OCI-LY3 (cell line): ENCODE measurements around the gene LRRC4C.

Experiments
- H2AFZ ChIP-seq: fragments of 200-600, 300-600 bp; shearing (Covaris generic); 2 replicates; pipeline ENCODE4 v1.6.0; 2014; ENCODE audit warnings: antibody characterized with exemption, low read depth, low read length
- H3K27ac ChIP-seq: fragments of 200-600, 300-600 bp; sonication (generic); 2 replicates; pipeline ENCODE4 v1.5.1; 2014; ENCODE audit warnings: mild to moderate bottlenecking, low read length, moderate library complexity, mixed read lengths
- H3K27me3 ChIP-seq: fragments of 200-600, 300-600 bp; sonication (generic); 2 replicates; pipeline ENCODE4 v1.6.1; 2014; ENCODE audit warnings: low read depth, low read length, mixed read lengths
- H3K36me3 ChIP-seq: fragments of 200-600, 300-600 bp; sonication (generic); replicated peaks from 2 replicates; pipeline ENCODE3; 2014; ENCODE audit warnings: low read depth, low read length, mixed read lengths
- H3K4me1 ChIP-seq: fragments of 300-600, 200-600 bp; sonication (generic); 2 replicates; pipeline ENCODE4 v1.6.1; 2014; ENCODE audit warnings: low read length, mixed read lengths
- H3K4me2 ChIP-seq: fragments of 200-600, 300-600 bp; sonication (generic); 2 replicates; pipeline ENCODE4 v1.6.1; 2014; ENCODE audit warnings: low read length, mixed read lengths
- H3K4me3 ChIP-seq: fragments of 300-600, 200-600 bp; sonication (generic); 2 replicates; pipeline ENCODE4 v1.5.1; 2014; ENCODE audit warnings: antibody characterized with exemption, mild to moderate bottlenecking, low read length, moderate library complexity
- H3K79me2 ChIP-seq: fragments of 300-600, 200-600 bp; shearing (Covaris generic); 2 replicates; pipeline ENCODE4 v1.6.1; 2014; ENCODE audit warnings: mild to moderate bottlenecking, low read length, mixed read lengths
- H3K9ac ChIP-seq: fragments of 300-600, 200-600 bp; shearing (Covaris generic); 2 replicates; pipeline ENCODE4 v1.6.0; 2014; ENCODE audit warnings: mild to moderate bottlenecking, low read length, moderate library complexity
- H3K9me3 ChIP-seq: fragments of 200-600, 300-600 bp; shearing (Covaris generic); 2 replicates; pipeline ENCODE4 v1.6.1; 2014; ENCODE audit warnings: low read length, mixed read lengths; ENCODE audit not compliant: insufficient read depth
- H4K20me1 ChIP-seq: fragments of 200-600, 300-600 bp; sonication (generic); 2 replicates; pipeline ENCODE4 v1.6.1; 2016; ENCODE audit warnings: low read length, mixed read lengths; ENCODE audit not compliant: insufficient read depth
- EZH2phosphoT487 ChIP-seq: fragments of 200-600 bp; shearing (Covaris generic); IDR thresholded peaks from 2 replicates; pipeline ENCODE4 v1.6.1; 2018; ENCODE audit warnings: antibody characterized with exemption, mixed run types, low read depth
- TF ChIP-seq, protein P1 (sequence below): fragments of 200-600, 300-600 bp; sonication (generic); IDR thresholded peaks from 2 replicates; pipeline ENCODE4 v1.5.1; 2014; ENCODE audit warnings: antibody characterized with exemption, low read length, low read depth

LRRC4C gene

GRCh38 chr11:41282395-41282794 is 177.1 kb downstream of the LRRC4C start:
- Histone ChIP-seq H3K36me3 (no peaks in the 10 kb centered on the region), H2AFZ (no peak overlapping the region), H3K27me3 (no peaks in the 10 kb centered on the region), H3K4me3 (no peak overlapping the region), H3K79me2 (no peaks in the 10 kb centered on the region), H3K9ac (no peak overlapping the region), H3K9me3 (no peaks in the 10 kb centered on the region), H3K4me2 (no peak overlapping the region), H3K27ac (no peak overlapping the region), H3K4me1 (no peaks in the 10 kb centered on the region), H4K20me1 (no peaks in the 10 kb centered on the region)
- TF ChIP-seq EZH2phosphoT487 = no peak
- TF ChIP-seq, protein P1, sequence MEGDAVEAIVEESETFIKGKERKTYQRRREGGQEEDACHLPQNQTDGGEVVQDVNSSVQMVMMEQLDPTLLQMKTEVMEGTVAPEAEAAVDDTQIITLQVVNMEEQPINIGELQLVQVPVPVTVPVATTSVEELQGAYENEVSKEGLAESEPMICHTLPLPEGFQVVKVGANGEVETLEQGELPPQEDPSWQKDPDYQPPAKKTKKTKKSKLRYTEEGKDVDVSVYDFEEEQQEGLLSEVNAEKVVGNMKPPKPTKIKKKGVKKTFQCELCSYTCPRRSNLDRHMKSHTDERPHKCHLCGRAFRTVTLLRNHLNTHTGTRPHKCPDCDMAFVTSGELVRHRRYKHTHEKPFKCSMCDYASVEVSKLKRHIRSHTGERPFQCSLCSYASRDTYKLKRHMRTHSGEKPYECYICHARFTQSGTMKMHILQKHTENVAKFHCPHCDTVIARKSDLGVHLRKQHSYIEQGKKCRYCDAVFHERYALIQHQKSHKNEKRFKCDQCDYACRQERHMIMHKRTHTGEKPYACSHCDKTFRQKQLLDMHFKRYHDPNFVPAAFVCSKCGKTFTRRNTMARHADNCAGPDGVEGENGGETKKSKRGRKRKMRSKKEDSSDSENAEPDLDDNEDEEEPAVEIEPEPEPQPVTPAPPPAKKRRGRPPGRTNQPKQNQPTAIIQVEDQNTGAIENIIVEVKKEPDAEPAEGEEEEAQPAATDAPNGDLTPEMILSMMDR = no peak

DNA sequence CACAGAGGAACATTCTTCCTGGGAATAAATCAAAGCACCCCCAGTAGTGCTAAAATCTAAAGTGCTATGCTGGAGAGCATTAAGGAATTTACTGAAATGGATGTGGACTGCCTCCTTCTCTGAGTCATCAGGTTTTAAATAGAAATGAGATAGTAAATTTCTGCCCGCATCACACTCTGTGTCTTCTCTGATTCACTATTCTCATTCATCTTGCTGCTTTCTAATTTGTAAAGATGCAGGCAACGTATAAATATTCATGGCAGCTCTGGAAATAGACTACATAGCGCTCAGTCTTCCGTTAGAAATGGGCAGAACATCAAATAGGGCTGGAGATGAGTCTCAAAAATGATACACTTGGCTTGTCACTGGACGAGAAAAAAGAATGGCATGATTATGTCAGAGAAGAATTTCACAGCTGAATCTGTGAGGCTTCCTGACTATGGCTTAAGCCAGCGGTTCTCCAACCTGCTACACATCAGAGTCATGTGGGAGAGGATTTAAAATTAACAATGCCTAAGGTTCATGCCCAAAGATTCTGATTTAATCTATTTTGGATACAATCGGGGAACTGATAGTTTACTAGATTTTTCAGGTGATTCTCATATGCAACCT is 178.2 kb downstream of the LRRC4C start:
- no peaks in the 10 kb centered on the region for H3K36me3 ChIP-seq
- TF ChIP-seq, protein P1 = no peak
- no peak for TF ChIP-seq EZH2phosphoT487
- no peak overlapping the region for H2AFZ ChIP-seq
- no peak overlapping the region for H3K9ac ChIP-seq
- no peaks in the 10 kb centered on the region for H3K27me3 ChIP-seq
- no peak overlapping the region for H3K27ac ChIP-seq
- no peaks in the 10 kb centered on the region for H3K79me2 ChIP-seq
- H3K4me1 ChIP-seq = no peaks in the 10 kb centered on the region
- no peaks in the 10 kb centered on the region for H3K9me3 ChIP-seq
- H4K20me1 ChIP-seq = no peaks in the 10 kb centered on the region
- no peak overlapping the region for H3K4me3 ChIP-seq
- H3K4me2 ChIP-seq = no peak overlapping the region

DNA sequence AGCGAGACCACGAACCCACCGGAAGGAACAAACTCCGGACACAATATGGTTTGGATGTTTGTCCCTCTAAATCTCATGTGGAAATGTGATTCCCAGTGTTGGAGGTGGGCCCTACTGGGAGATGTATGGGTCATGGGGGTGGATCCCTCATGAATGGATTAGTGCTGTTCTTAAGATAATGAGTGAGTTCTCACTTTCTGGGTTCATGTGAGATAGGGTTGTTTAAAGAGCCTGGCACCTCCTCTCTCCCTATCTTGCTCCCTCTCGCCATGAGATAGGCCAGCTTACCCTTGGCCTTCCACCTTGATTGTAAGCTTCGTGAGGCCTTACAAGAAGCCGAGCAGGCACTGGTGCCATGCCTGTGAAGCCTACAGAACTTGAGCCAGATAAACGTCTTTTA is 184.6 kb downstream of the LRRC4C start:
- Histone ChIP-seq H3K79me2 (no peaks in the 10 kb centered on the region), H3K4me1 (no peaks in the 10 kb centered on the region), H3K4me2 (no peak overlapping the region), H4K20me1 (no peaks in the 10 kb centered on the region), H3K27me3 (no peaks in the 10 kb centered on the region), H3K9ac (no peak overlapping the region), H3K9me3 (no peaks in the 10 kb centered on the region), H3K4me3 (no peak overlapping the region), H3K36me3 (no peaks in the 10 kb centered on the region), H3K27ac (no peak overlapping the region), H2AFZ (no peak overlapping the region)
- TF ChIP-seq, protein P1 = no peak
- TF ChIP-seq EZH2phosphoT487 = no peak

GRCh38 chr11:41273908-41274307 is 185.5 kb downstream of the LRRC4C start:
- no peaks in the 10 kb centered on the region for H4K20me1 ChIP-seq
- no peaks in the 10 kb centered on the region for H3K79me2 ChIP-seq
- H3K27ac ChIP-seq = no peak overlapping the region
- TF ChIP-seq, protein P1 = no peak
- TF ChIP-seq EZH2phosphoT487 = no peak
- H3K4me3 ChIP-seq = no peak overlapping the region
- H3K27me3 ChIP-seq = no peaks in the 10 kb centered on the region
- no peak overlapping the region for H3K9ac ChIP-seq
- H3K9me3 ChIP-seq = no peaks in the 10 kb centered on the region
- H3K4me1 ChIP-seq = no peaks in the 10 kb centered on the region
- H2AFZ ChIP-seq = no peak overlapping the region
- no peaks in the 10 kb centered on the region for H3K36me3 ChIP-seq
- no peak overlapping the region for H3K4me2 ChIP-seq
